Keratinocyte (primary cell): ENCODE results near the gene ZNF814. TPM values are rescaled to one million over a fixed set of nuclear protein-coding genes. Genes with fewer than 3 reads are reported as not detected.
"Not testable (repeated sequence)": the region's sequence is repeated elsewhere in the genome, so short reads cannot be mapped to it uniquely, and the experiment has no call there.

Experiments
- DNase-seq: peaks from one replicate; pipeline ENCODE4 v3.0.0-alpha.2; 2011; ENCODE audit warnings: low read depth, missing footprints, low spot score
- FAIRE-seq: peaks from 2 replicates; lab custom pipeline; 2011; peaks lifted over from hg19 to GRCh38; lab: Jason Lieb, UNC
- H2AFZ ChIP-seq: 2 replicates; pipeline ENCODE4 v1.6.0; 2012; ENCODE audit warnings: low read length, control low read depth, inconsistent platforms; ENCODE audit not compliant: control insufficient read depth
- H3K27ac ChIP-seq: 2 replicates; pipeline ENCODE4 v1.5.1; 2011; ENCODE audit warnings: low read length; ENCODE audit not compliant: control insufficient read depth, insufficient read depth
- H3K27me3 ChIP-seq: 3 replicates; pipeline ENCODE4 v1.6.0; 2011; ENCODE audit warnings: low read length; ENCODE audit not compliant: control insufficient read depth, insufficient read depth; ENCODE audit errors: extremely low read depth
- H3K36me3 ChIP-seq, 2 experiments: 2 replicates in 1 of 2; 3 replicates in 1 of 2; pipeline ENCODE4 v1.5.1; 2011; ENCODE audit warnings: low read length in 2 of 2, mild to moderate bottlenecking in 1 of 2; ENCODE audit not compliant: control insufficient read depth in 2 of 2, insufficient read depth in 2 of 2; ENCODE audit errors: extremely low read depth in 1 of 2
- H3K4me1 ChIP-seq: 3 replicates; pipeline ENCODE4 v1.5.1; 2011; ENCODE audit warnings: low read length; ENCODE audit not compliant: control insufficient read depth, insufficient read depth; ENCODE audit errors: extremely low read depth
- H3K4me2 ChIP-seq: 3 replicates; pipeline ENCODE4 v1.6.0; 2011; ENCODE audit warnings: low read depth, low read length; ENCODE audit not compliant: control insufficient read depth, insufficient read depth; ENCODE audit errors: extremely low read depth
- H3K4me3 ChIP-seq, 3 experiments: fragments of 200-600 bp in 1 of 3; sonication (generic) in 1 of 3; 2 replicates in 2 of 3; 3 replicates in 1 of 3; pipeline ENCODE4 v1.5.1; 2011 to 2016; ENCODE audit warnings: low read length in 3 of 3, mild to moderate bottlenecking in 3 of 3, control low read depth in 2 of 3, inconsistent platforms in 1 of 3, low read depth in 1 of 3, mixed read lengths in 1 of 3, mixed run types in 1 of 3, moderate library complexity in 1 of 3; ENCODE audit not compliant: control insufficient read depth in 2 of 3, insufficient read depth in 2 of 3; ENCODE audit errors: extremely low read depth in 1 of 3
- H3K79me2 ChIP-seq: 2 replicates; pipeline ENCODE4 v1.6.0; 2012; ENCODE audit warnings: low read length; ENCODE audit not compliant: control insufficient read depth, insufficient read depth
- H3K9ac ChIP-seq: 3 replicates; pipeline ENCODE4 v1.6.0; 2011; ENCODE audit warnings: low read length; ENCODE audit not compliant: control insufficient read depth, insufficient read depth; ENCODE audit errors: extremely low read depth
- H3K9me1 ChIP-seq: 3 replicates; pipeline ENCODE4 v1.6.0; 2011; ENCODE audit warnings: low read length; ENCODE audit not compliant: control insufficient read depth, insufficient read depth; ENCODE audit errors: extremely low read depth
- H3K9me3 ChIP-seq: 2 replicates; pipeline ENCODE4 v1.5.1; 2012; ENCODE audit warnings: low read depth, low read length; ENCODE audit not compliant: control insufficient read depth
- H4K20me1 ChIP-seq: 3 replicates; pipeline ENCODE4 v1.6.0; 2011; ENCODE audit warnings: low read length; ENCODE audit not compliant: control insufficient read depth, insufficient read depth; ENCODE audit errors: extremely low read depth
- EZH2 ChIP-seq: IDR thresholded peaks from one replicate; pipeline ENCODE4 v1.6.1; 2012; ENCODE audit warnings: inconsistent platforms, mild to moderate bottlenecking, low read length, moderate library complexity
- dilution Hi-C: fragments of 300-500 bp; cut with MboI; formaldehyde crosslinking; loops from one replicate; pipeline ENCODE4 v1.7.0; 2020; ENCODE audit warnings: low sequenced_read_pairs; ENCODE audit not compliant: extremely low pct_ligation_motif_present
- polyA plus RNA-seq, 5 experiments: library from polyadenylated mRNA; depleted of rRNA in 3 of 5; stranded (reverse) in 3 of 5; stranded (forward) in 1 of 5; unstranded in 1 of 5; fragments of >200 nt; gene quantifications; 1 replicate in 1 of 5; 2 replicates in 3 of 5; 3 replicates in 1 of 5; pipeline versions ENCODE4 v1.2.1 to v1.2.3, GENCODE V29; 2011 to 2012; ENCODE audit warnings: missing spikeins in 2 of 5, low read depth in 1 of 5, low replicate concordance in 1 of 5
- TF ChIP-seq, protein P1 (sequence below), 3 experiments: IDR thresholded peaks in 1 of 3; conservative IDR thresholded peaks in 1 of 3; optimal IDR thresholded peaks in 1 of 3; 2 replicates in 2 of 3; 3 replicates in 1 of 3; pipeline versions ENCODE3 to v1.5.1; 2011; ENCODE audit warnings: low read length in 3 of 3, mild to moderate bottlenecking in 3 of 3, moderate library complexity in 2 of 3, control low read depth in 1 of 3, inconsistent platforms in 1 of 3; ENCODE audit not compliant: insufficient read depth in 2 of 3; ENCODE audit errors: extremely low read depth in 1 of 3

The ZNF814 gene
- polyA plus RNA-seq, 1 donor (not counting 4 experiments of a cell fraction or from before 2014, with no cell fraction given), result 13.8 TPM

DNA sequence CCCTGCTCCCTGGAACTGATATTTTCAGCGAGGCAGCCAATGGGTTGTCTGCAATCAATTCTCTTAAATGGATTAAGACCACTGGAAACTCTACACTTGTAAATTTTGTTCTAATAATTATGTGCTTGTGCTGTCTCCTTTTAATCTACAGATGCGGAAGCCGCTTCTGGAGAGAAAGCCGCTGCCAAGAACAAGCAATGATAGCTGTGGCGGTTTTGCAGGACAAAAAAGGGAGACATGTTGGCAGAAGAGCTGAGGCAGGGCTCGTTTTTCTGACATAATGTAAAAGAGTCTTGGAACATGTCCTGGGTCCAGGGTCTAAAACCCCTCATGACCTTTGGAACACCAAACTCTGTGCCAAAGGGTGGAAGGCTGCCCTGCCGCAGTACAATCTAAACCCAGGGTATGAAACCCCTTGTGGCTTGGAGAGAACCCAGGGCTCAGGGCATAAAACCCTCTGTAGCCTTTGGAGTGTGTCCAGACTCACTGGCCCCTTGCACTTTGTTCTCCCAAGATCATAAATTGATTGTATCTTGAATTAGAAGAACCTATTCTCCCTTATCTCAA lies 14.9 kb upstream of the ZNF814 start:
- no peak overlapping the region for H3K4me3 ChIP-seq
- peaks cover 0 to 3% of the 10 kb centered on the region in 2 experiments for H3K36me3 ChIP-seq
- H2AFZ ChIP-seq, result no peak overlapping the region
- TF ChIP-seq, protein P1, sequence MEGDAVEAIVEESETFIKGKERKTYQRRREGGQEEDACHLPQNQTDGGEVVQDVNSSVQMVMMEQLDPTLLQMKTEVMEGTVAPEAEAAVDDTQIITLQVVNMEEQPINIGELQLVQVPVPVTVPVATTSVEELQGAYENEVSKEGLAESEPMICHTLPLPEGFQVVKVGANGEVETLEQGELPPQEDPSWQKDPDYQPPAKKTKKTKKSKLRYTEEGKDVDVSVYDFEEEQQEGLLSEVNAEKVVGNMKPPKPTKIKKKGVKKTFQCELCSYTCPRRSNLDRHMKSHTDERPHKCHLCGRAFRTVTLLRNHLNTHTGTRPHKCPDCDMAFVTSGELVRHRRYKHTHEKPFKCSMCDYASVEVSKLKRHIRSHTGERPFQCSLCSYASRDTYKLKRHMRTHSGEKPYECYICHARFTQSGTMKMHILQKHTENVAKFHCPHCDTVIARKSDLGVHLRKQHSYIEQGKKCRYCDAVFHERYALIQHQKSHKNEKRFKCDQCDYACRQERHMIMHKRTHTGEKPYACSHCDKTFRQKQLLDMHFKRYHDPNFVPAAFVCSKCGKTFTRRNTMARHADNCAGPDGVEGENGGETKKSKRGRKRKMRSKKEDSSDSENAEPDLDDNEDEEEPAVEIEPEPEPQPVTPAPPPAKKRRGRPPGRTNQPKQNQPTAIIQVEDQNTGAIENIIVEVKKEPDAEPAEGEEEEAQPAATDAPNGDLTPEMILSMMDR (optimal IDR thresholded peaks at IDR 0.05 in 1 of 3, IDR thresholded peaks at IDR 0.05 in 1 of 3, conservative IDR thresholded peaks at IDR 0.05 in 1 of 3; ENCODE audit: extremely low read depth in 1 of 3, insufficient read depth in 2 of 3, low read length in 3 of 3), result no peak
- TF ChIP-seq EZH2, result no peak
- no peak overlapping the region for H3K9ac ChIP-seq
- H4K20me1 ChIP-seq, result no peaks in the 10 kb centered on the region
- dilution Hi-C loops, result no loop called here
- FAIRE-seq, result no peak
- H3K79me2 ChIP-seq, result no peaks in the 10 kb centered on the region
- no peaks in the 10 kb centered on the region for H3K4me1 ChIP-seq
- no peaks in the 10 kb centered on the region for H3K9me1 ChIP-seq
- no peaks in the 10 kb centered on the region for H3K9me3 ChIP-seq
- no peak overlapping the region for H3K27ac ChIP-seq
- no peaks in the 10 kb centered on the region for H3K27me3 ChIP-seq
- H3K4me2 ChIP-seq, result no peak overlapping the region
- no peak for DNase-seq

DNA sequence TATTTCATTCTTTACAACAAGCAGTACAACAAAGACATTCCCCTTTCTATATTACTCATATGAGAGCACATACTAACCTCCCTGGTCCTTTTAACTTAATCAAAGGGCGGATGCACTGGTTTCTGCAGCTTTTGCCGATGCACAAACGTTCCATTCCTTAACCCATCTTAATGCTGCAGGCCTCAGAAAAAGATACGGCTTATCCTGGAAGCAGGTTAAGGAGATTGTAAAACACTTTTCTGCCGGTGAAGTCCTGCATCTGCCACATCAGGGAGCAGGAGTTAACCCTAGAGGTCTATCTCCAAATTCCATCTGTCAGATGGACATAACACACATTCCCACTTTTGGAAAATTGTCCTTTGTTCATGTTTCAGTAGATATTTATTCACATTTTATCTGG lies 11.5 kb upstream of the ZNF814 start:
- Histone ChIP-seq H3K9me1 (no peaks in the 10 kb centered on the region), H3K9ac (no peak overlapping the region), H3K27ac (no peak overlapping the region), H3K79me2 (no peaks in the 10 kb centered on the region), H3K4me3 (no peak overlapping the region), H2AFZ (no peak overlapping the region), H3K36me3 (no peaks in the 10 kb centered on the region), H3K9me3 (no peaks in the 10 kb centered on the region), H3K27me3 (no peaks in the 10 kb centered on the region), H3K4me2 (no peak overlapping the region), H3K4me1 (no peaks in the 10 kb centered on the region), H4K20me1 (no peaks in the 10 kb centered on the region)
- TF ChIP-seq EZH2, result no peak
- TF ChIP-seq, protein P1 (optimal IDR thresholded peaks at IDR 0.05 in 1 of 3, IDR thresholded peaks at IDR 0.05 in 1 of 3, conservative IDR thresholded peaks at IDR 0.05 in 1 of 3; ENCODE audit: extremely low read depth in 1 of 3, insufficient read depth in 2 of 3, low read length in 3 of 3), result no peak
- FAIRE-seq (no peak), DNase-seq (no peak)
- dilution Hi-C loops, result no loop called here

DNA sequence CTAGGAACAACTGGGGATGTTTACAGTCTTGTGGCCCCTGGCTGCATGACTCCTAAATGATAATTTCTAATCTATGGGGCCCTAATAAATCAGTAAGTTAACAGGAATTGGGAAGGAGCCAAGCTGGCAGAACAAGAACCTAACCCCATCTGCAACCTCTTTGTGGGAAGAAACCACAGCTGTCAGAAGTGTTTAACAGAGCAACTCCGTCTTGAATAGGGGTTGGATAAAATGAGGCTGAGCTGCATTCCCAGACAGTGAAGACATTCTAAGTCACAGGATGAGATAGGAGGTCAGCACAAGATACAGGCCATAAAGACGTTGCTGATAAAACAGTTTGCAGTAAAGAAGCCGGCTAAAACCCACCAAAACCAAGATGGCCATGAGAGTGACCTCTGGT lies 1.9 kb upstream of the ZNF814 start:
- H3K9me3 ChIP-seq, H2AFZ ChIP-seq, H3K9me1 ChIP-seq, H3K4me2 ChIP-seq, H3K36me3 ChIP-seq, H3K4me1 ChIP-seq, dilution Hi-C loops, H3K9ac ChIP-seq, H3K27ac ChIP-seq, H3K27me3 ChIP-seq, H3K4me3 ChIP-seq, H4K20me1 ChIP-seq, FAIRE-seq, DNase-seq: not testable (repeated sequence)
- H3K79me2 ChIP-seq, result peaks cover 29% of the 10 kb centered on the region
